Measurements from ENCODE around the gene PHF23. TPM values are rescaled to one million over a fixed set of nuclear protein-coding genes. Genes with fewer than 3 reads are reported as not detected.

Gene PHF23
- polyA plus RNA-seq, 1 experiment, result 72.8 TPM

DNA sequence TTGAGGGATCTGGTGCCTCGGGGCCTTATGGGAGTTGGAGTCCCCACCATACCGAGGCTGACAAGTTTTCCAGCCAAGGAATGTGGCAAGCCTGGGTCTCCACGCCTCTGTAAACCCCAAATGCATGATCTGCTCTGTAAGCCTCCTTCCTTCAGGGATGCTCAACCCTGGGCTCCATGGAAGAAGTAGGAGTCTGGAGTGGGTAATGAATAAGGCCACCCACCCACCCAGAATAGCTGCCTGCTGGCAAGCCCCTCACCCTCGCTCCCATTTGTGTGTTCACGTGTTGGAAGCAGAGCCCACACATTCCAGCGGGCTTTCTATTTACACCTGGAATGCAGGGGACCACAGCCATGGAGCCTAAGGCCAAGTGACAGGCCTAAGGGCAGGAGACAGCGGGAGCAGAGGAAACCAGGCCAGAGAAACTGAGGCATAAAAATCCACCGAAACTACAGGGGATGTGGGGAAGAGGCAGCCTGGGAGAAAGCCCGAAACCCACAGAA lies 24.1 kb downstream of the PHF23 start:
- peak overlapping the region; percentile 66 for H3K4me3 ChIP-seq (ENCODE audit: low read depth, low read length)
- ChIA-PET CTCF (interaction anchor here (1.0 to 2.3 kb wide), 5 partner anchors 29 to 170 kb away, joined by 3 to 11 read pairs (median 4); no protein-coding TSS in a partner anchor), POLR2A (interaction anchor here (0.6 kb wide), 1 partner anchor 24 kb away, joined by 3 read pairs; the partner anchor contains the start of gene PHF23)
- H3K36me3 ChIP-seq (ENCODE audit: control insufficient read depth, insufficient read depth, low read length), result no peaks in the 10 kb centered on the region
- TF ChIP-seq, protein P1, sequence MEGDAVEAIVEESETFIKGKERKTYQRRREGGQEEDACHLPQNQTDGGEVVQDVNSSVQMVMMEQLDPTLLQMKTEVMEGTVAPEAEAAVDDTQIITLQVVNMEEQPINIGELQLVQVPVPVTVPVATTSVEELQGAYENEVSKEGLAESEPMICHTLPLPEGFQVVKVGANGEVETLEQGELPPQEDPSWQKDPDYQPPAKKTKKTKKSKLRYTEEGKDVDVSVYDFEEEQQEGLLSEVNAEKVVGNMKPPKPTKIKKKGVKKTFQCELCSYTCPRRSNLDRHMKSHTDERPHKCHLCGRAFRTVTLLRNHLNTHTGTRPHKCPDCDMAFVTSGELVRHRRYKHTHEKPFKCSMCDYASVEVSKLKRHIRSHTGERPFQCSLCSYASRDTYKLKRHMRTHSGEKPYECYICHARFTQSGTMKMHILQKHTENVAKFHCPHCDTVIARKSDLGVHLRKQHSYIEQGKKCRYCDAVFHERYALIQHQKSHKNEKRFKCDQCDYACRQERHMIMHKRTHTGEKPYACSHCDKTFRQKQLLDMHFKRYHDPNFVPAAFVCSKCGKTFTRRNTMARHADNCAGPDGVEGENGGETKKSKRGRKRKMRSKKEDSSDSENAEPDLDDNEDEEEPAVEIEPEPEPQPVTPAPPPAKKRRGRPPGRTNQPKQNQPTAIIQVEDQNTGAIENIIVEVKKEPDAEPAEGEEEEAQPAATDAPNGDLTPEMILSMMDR (IDR thresholded peaks at IDR 0.05; ENCODE audit: insufficient read depth, low read depth, low read length), result no peak
- DNase-seq (ENCODE audit: low read depth), result no peak
- no peaks in the 10 kb centered on the region for H3K27me3 ChIP-seq (ENCODE audit: control insufficient read depth, insufficient read depth, low read length)

DNA sequence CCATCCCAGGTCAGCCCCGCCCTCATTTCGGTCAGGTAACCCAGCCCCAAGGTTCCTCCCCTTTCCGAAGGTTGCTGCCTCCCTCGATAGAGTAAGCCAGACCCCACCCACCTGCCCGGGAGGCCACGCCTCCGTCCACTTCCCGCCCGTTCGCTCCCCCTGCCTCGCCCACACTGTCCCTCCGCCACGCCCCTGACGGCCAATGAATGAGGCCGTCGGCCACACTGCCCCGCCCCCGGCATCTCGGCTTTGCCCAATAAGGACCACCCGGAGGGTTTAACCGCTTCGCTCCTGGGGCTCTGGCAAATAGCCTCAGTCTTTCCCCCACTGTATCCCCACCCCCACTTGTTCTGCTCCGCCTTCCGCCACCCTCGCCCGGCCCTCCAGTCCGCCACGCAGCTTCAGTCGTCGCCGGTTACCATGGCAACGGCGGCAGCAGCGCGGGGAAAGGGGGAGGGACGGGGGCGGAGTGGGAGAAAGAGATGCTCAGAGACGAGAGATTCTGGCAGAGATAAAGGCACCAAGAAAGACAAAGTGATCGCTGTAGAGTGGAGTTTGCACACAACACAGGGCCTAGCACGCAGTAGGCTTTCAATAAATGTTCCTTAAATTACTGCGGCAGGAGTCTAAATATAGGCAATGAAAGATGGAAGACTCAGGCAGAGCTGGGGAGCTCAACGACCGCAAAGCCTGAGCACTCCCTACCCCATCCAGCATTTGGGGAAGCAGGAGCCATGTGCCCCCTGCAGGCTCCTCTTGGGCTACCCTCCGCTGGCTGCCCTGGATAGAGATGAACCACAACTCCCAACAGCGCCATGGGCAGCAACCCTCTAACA lies 24.7 kb downstream of the PHF23 start:
- ChIA-PET POLR2A (no interaction called here), CTCF (interaction anchor here (1.1 to 2.3 kb wide), 5 partner anchors 20 to 170 kb away, joined by 3 to 11 read pairs (median 4); partner anchors contain the start of genes DVL2 and SLC16A11)
- Histone ChIP-seq H3K27me3 (ENCODE audit: control insufficient read depth, insufficient read depth, low read length) (no peaks in the 10 kb centered on the region), H3K4me3 (ENCODE audit: low read depth, low read length) (peak overlapping the region; percentile 38), H3K36me3 (ENCODE audit: control insufficient read depth, insufficient read depth, low read length) (no peaks in the 10 kb centered on the region)
- TF ChIP-seq, protein P1 (IDR thresholded peaks at IDR 0.05; ENCODE audit: insufficient read depth, low read depth, low read length), result peak; percentile 71
- peak; percentile 71 for DNase-seq (ENCODE audit: low read depth)

DNA sequence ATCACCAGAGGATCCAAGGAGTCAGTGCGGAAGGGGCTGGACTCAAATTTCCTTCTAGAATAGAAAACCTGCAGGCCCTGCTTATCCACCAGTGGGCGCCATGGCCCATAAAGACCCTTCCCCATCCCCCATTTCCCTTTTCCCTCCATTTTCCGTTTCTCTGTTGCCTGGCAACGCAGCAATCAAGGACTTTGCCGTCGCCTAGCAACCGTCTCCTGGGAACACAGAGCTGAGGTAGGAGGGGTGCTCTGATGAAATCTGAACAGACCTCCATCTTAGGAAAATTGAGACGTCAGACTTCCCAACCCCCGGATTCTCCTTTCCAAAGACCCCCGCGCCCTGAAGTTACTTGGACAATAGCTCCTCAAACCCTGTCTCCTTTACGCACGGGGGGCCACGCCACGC lies 25.4 kb downstream of the PHF23 start:
- ChIA-PET POLR2A (no interaction called here), CTCF (interaction anchor here (1.1 to 2.3 kb wide), 5 partner anchors 21 to 170 kb away, joined by 3 to 11 read pairs (median 4); partner anchors contain the start of genes DVL2 and SLC16A11)
- H3K36me3 ChIP-seq (ENCODE audit: control insufficient read depth, insufficient read depth, low read length), result no peaks in the 10 kb centered on the region
- TF ChIP-seq, protein P1 (IDR thresholded peaks at IDR 0.05; ENCODE audit: insufficient read depth, low read depth, low read length), result peak; percentile 45
- peak overlapping the region; percentile 38 for H3K4me3 ChIP-seq (ENCODE audit: low read depth, low read length)
- no peak for DNase-seq (ENCODE audit: low read depth)
- H3K27me3 ChIP-seq (ENCODE audit: control insufficient read depth, insufficient read depth, low read length), result no peaks in the 10 kb centered on the region

DNA sequence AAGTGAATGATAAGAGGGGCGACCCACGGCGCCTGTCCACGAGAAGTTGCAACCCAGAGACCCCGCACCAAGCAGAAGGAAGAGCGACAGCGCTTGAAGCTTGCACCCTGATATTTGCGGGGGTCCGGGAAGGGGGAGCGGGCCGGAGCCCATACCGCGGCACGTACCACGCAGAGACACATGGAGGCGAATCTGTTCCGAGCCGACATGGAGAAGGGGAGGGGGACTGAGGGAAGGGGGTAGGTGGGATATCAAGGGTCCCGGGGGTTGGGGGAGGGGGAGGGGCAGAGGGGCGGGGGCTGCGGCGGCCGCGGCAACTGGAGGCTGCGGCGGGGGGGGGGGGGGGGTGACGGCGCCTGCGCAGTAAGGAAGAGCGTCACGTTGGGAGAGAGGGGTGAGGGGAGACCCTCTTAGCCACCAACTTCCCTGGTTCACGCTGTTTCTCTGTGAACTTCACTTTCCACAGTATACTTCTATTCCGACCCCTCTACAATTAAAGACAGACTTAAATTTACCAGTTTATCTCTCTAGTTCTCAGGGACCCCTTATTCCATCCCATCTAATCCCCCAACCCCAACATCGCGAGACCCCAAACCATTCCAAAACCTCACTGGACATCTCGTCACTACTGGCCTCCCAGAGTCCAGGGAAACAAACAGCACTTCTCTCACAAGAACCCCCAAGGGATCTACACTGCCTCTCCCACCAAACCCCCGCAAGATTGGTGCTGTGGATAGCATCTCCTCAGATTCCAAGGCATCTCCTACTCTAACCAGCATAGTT lies 27.6 kb downstream of the PHF23 start:
- H3K36me3 ChIP-seq (ENCODE audit: control insufficient read depth, insufficient read depth, low read length), result peaks cover 2% of the 10 kb centered on the region; the same call in 1 of the 2 replicates
- H3K4me3 ChIP-seq (ENCODE audit: low read depth, low read length), result no peak overlapping the region
- no peaks in the 10 kb centered on the region for H3K27me3 ChIP-seq (ENCODE audit: control insufficient read depth, insufficient read depth, low read length)
- TF ChIP-seq, protein P1 (IDR thresholded peaks at IDR 0.05; ENCODE audit: insufficient read depth, low read depth, low read length), result no peak
- no peak for DNase-seq (ENCODE audit: low read depth)
- ChIA-PET CTCF (no interaction called here), POLR2A (no interaction called here)

Data from BJ (cell line).